GM18507 (cell line): ENCODE data around the gene KIAA0513.

Experiments
- DNase-seq: peaks from one replicate; pipeline ENCODE4 v3.0.0; 2011; ENCODE audit warnings: low read depth; ENCODE audit not compliant: insufficient read length; ENCODE audit errors: extremely low spot score
- FAIRE-seq: peaks from 2 replicates; lab custom pipeline; 2011; peaks lifted over from hg19 to GRCh38; lab: Jason Lieb, UNC

The KIAA0513 gene

GRCh38 chr16:85124636-85125346, 97.2 kb downstream of the KIAA0513 start:
- DNase-seq (no peak), FAIRE-seq (no peak)

- FAIRE-seq: no peak
- DNase-seq: no peak
Observed at GRCh38 chr16:85125570-85126393, 98.2 kb downstream of the KIAA0513 start.

GRCh38 chr16:85126394-85126704, 98.8 kb downstream of the KIAA0513 start:
- DNase-seq (no peak), FAIRE-seq (no peak)

DNA sequence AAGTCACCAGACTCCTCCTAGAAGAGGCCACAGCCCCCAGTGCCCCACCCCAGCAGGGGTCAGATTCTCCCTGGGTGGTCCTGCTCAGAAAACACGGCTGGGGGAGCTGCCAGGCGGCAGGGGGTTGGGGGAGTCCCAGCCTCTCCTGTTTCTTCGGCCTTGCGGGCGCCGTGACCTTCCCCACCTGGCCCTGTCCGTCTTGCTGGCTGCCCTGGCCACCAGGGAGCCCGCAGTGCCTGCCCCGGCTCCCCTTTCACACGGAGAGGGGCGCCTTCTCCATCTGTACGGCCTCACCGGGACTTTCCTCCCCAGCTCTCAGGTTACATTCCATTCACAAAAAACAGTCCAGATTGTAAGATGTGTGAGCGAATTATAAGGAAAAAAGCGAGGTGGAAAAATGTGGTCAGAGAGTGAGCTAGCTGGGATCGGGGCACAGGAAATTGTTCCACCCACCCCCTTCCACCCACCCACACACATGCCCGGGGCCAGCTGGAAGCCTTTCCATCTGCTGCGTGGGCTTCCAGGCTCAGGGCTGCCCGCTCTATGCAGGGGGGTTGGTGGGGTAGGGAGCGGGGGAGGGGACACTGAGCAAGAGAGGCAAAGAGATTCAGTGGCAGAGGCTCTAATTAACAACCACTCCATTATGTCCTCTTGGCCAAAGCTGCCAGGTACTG, 99.2 kb downstream of the KIAA0513 start:
- DNase-seq (no peak), FAIRE-seq (no peak)

DNA sequence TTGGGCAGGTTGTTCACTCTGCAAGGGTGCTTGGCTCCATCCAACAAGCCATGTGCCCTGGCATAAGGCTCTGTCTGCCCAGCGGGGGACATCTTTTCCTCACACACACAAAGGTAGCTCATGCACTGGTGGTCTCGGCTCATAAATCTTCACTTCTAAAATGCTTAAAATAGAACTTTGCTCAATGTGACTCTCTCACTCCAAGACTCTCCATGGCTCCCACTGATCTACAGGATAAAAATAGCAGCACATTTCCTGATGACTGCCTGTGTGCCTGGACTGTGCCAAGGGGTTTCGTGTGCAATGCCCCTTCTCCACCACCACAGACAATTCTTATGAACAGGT, 99.8 kb downstream of the KIAA0513 start:
- no peak for FAIRE-seq
- no peak for DNase-seq

DNA sequence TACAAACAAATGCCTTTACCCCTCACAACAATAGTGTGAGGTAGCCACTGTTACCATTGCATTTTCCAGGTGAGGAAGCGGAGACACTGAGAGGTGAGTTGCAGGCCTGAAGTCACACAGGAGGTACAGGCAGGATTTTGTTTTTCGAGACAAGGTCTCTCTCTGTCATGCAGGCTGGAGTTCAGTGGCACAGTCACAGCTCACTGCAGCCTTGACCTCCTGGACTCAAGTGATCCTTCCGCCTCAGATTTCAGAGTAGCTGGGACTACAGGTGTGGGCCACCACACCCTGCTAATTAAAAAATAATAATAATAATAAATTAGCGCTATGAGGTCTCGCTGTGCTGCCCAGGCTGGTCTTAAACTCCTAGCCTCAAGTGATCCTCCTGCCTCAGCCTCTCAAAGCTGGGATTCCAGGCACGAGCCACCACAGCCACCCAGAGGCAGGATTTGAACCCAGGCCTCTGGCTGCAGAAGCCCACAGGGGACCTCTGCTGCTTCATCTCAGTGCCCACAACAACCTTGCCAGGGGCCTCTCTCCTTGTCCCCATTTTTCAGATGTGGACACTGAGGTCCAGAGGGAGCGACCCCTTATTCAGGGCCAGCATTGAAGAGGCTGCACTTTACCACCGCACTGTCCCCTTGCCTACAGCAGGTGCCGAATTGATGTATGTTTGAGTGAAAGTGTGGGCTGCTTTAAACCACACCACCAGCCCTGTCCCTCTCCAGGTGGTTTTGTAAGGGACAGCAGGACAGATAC, 100.7 kb downstream of the KIAA0513 start:
- FAIRE-seq: no peak
- DNase-seq: no peak

DNA sequence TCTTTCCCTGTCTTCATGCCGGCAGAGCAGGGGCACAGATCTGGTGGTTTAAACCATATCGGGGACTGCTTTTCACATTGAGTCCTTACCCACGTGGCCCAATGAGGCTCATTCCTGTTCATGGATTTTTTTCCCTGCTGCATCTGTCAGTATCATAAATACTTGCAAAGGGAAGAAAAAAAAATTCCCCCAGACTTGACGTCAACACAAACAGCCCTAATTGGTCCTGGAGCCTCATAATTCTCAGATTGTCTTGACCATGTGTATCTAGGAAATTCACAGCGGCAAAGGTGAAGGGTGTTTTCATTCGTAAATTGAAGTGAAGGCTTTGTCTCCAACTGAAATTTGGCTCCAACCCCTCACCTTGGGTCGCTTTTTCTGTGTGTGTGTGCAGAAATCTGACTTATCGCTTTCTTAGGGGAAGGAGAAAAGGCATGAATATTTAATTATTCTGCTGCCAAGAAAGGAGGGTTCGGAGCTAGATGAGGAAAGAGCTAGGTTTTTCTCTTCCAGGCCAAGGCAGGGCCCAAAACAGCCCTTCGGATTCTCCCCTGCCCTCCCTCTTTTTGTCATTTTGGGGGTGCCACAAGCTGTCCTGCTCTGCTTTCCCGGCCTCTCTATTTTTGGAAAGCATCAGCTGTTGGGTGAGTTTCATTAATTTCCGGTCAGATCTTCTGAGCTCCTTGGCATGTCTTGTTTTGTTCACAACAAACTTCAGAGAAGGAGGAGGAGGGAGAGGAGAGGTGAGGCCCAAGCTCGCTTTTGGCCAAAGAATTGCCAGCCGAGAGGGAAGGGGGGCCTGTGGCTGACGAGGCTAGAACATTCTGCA, 102.5 kb downstream of the KIAA0513 start:
- DNase-seq: no peak
- FAIRE-seq: no peak

GRCh38 chr16:85130705-85131028, 103.1 kb downstream of the KIAA0513 start:
- no peak for FAIRE-seq
- no peak for DNase-seq

- FAIRE-seq: no peak
- DNase-seq: no peak
Observed at GRCh38 chr16:85132456-85133289, 105.1 kb downstream of the KIAA0513 start.

GRCh38 chr16:85133290-85133599, 105.7 kb downstream of the KIAA0513 start:
- FAIRE-seq (no peak), DNase-seq (no peak)

- DNase-seq (no peak), FAIRE-seq (no peak)
Observed at GRCh38 chr16:85134076-85134788, 106.6 kb downstream of the KIAA0513 start.

- DNase-seq (no peak), FAIRE-seq (no peak)
Observed at GRCh38 chr16:85134789-85135142, 107.2 kb downstream of the KIAA0513 start.

DNA sequence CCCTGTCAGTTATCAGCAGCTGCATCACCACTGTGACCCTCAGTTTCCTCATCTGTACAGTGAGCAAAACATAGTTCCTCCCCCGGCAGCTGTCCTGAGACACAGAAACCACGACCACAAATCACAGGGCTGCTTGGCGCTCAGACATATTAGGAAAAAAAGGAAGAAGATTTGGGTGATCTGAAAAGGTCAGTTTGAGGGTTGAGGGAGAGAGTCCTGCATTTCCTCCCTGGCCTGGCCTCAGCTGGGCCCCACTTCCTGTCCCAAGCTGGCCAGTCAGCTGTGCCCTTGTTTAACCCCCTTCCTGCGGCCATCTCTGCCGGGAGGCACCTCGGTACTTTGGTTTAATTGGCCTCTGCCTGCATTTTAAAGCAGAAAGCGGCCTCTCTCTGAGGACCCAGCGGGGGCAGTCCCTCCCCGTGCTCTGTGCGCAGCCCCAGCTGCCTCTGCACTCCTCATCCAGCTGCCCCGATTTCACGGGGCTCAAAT, 108.7 kb downstream of the KIAA0513 start:
- DNase-seq (no peak), FAIRE-seq (peak; percentile 15)

DNA sequence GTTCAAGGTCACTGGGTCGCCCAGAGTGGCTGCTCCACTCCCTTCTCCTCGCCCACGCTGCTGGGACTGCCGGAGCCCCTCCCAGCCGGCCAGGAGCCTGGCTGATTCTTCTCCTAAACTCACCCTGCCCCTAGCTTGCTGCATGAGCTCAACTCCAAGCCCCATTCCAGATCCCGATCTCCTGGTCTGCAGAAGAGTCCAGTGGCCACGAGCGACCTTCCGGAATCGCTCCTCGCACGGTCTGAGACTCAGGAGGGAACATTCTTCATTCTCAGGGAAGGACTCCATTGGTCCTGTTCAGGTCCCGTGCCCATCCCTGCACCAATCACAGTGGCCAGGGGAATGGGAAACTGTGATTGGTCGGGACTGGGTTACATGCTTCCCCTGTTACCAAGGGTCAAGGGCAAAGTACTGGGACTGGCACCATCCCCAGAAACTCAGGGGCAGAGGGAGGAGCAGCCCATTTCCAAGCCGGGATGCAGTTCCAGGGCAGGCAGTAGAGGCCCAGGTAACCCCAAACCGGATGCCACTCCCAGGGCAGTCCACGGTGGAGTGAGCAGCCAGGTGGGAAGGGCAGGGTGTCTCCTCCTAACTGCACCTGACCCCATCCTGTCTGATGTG, 109.2 kb downstream of the KIAA0513 start:
- DNase-seq (no peak), FAIRE-seq (no peak)

DNA sequence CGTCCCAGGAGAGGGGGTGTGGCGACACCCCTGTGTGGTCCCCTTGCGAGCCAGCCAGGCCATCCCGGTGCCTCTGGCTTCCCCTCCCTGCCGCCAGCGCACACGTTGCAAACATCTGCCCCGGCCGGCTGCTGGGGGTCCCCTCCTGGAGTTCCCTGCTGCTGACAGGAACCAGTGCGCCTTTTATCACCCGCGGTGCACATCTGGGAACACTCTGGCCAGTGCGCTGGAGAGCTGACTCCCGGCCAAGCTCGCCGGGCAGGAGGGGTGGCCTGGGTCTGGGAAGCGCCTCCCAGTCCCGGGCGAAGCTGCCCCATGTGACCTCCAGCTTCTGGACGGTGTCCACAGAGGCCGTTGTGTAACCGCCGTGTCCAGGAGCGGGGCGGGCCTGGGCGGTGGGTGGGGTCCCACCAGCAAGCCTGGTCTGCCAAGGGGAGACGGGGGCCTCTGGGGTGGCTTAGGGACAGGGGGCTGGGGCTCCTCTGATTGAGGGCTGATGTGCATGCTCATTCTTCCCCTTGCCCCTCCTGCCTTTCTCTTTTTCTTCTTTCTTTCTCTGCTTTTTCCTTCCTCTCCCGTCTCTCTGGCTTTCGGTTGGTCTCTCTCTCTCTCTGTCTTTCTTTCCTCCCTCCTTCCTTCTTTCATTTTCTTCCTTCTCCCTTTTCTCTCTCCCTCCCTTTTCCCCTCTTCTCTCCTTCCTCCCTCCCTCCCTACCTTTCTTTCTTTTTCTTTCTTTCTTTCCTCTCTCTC, 109.9 kb downstream of the KIAA0513 start:
- FAIRE-seq (no peak), DNase-seq (no peak)

- FAIRE-seq (no peak), DNase-seq (no peak)
Observed at GRCh38 chr16:85138073-85138824, 110.7 kb downstream of the KIAA0513 start.
